Measurements from ENCODE around the gene ZNF385C.

Gene ZNF385C

GRCh38 chr17:42107597-42108576, 9.6 kb upstream of the ZNF385C start:
- peak; percentile 83 to 90 (median 85) for DNase-seq (ENCODE audit: low read depth in 3 of 3)

- no peak for DNase-seq (ENCODE audit: low read depth in 3 of 3)
Observed at GRCh38 chr17:42107124-42107523, 8.9 kb upstream of the ZNF385C start.

DNA sequence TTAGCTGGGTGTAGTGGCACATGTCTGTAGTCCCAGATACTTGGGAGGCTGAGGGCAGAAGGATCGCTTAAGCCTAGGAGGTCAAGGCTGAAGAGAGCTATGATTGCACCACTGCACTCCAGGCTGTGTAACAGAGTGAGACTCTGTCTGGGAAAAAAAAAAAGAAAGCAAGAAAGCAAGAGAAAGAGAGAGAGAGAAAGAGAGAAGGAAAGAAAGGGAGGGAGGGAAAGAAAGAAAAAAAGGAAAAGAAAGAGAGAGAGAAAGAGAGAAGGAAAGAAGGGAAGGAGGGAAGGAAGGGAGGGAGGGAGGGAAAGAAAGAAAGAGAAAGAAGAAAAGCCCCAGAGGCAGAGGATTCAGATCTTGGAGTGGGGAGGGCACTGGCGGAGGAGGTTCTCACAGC, 7.7 kb upstream of the ZNF385C start:
- no peak for DNase-seq (ENCODE audit: low read depth in 3 of 3)

DNA sequence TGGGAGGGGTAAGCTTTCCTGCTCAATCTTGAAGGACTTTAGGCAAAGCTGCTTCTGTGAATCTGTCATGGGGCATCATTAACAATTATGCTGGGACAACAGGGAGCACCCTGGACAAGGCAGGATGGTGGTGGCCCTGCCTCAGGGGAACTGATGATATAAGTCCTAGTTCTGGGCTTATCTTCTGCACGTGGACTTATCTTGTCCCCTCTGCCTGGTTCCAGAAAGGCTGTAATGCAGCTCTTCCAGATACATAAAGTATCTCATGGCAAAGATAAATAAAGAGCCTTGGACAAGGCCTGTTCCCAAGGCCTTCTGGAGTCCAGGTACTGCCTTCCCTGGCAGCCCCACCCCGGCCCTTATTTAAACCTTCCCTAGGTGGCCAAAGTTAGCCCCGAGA, 6.0 kb upstream of the ZNF385C start:
- no peak for DNase-seq (ENCODE audit: low read depth in 3 of 3)

DNA sequence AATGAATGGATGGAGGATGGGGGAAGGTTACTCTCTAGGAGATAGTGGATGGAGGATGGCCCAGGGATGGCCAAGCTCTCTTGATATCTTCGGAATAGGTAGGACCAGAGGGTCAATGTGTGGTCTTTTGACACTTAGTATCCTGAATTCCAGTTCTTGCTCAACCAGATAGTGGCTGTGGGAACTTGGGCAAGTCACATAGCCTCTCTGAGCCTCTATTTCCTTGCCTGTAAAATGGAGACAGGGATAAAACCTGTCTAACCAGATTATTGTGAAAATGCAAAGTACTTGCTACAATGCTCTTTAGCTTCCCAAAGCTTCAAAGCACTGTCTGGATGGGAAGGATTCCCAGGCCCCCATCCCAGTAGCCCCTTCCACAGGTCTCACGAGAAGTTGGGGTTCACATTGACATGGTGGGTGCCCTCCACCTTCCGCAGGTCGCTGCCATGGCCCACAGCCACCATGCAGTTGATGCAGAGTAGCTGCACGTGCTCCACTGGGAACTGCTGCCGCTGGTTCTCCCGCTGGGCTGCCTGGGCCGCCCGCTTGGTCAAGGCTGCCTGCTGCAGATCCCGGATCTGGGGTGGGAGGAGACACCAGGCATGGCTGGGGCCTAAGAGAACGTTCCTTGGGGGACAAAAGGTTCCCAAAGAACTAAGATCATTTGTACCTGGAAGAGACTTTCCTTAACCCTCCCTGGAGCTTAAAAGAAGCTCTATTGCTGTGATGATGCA, 5.1 kb upstream of the ZNF385C start:
- no peak for DNase-seq (ENCODE audit: low read depth in 3 of 3)

GRCh38 chr17:42101513-42102292, 3.4 kb upstream of the ZNF385C start:
- DNase-seq (ENCODE audit: low read depth in 3 of 3): peak in 2 of 3 experiments; percentile 31 to 74

DNA sequence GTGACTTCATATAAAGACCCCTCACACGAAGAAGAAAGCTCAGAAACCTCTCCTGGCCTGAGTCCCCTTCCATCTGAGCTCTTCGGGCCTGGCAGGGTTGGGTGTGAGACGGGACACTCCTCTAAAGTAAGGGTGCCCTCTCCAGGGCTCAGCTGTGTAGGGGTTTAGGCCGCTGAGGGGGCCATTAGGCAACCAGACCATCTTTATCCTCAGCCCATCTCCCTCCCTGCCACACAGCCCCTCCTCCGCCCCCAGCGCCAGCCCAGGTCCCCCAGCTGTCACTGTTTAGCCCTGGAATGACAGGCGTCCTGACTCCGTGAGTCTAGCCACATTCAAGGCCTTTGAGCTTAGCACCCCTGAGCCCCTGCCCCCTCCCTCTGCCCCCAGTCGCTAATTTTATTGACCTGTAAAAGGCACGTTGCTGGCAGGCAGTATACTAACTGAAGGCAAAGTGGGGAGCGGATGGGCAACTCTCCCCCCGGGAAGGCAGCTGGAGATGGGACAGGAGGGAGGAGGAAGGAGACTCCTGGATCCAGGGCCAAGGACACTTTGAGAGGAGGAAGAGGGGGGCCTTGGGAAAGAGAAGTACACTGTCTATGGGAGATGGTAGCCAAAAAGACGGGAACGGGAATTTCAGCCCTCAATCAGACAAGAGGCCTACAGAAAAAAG, 592 bp upstream of the ZNF385C start:
- no peak for DNase-seq (ENCODE audit: low read depth in 3 of 3)

DNA sequence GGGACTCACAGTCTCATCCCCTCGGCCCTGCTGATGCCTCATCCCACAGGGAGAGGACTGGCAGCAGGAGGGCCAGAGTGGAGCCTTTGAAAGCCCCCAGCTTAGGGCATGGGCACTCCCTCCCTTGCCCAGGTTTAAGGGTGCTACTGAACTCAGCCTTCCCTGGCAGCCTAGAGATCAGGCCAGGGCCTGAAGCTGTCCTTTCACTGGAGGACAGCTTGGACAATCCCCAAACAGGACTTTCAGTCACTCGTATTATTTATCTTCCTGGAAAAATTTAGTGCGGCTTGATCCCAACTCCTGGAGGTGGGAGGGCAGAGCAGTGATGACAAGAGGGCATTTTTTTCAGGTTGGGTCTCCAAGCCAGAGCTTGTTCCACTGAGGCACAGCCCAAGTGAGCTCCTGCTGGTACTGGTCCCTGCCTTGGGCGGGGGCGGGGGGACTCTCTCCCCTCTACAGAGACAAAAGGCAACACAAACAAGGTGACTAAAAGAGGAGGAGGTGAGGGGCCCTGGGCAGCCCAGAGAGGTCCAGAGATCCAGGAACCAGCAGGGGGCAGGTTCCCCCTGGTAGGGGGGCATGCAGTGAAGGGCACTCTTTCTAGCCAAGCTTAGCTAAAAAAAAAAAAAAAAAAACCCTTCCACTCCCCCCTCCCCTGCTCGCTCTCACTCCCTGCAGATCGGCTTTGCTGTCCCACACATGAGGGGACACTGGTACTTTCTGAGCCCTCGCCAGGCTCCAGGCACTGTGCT, 1.7 kb downstream of the ZNF385C start:
- DNase-seq (ENCODE audit: low read depth in 3 of 3): no peak

DNA sequence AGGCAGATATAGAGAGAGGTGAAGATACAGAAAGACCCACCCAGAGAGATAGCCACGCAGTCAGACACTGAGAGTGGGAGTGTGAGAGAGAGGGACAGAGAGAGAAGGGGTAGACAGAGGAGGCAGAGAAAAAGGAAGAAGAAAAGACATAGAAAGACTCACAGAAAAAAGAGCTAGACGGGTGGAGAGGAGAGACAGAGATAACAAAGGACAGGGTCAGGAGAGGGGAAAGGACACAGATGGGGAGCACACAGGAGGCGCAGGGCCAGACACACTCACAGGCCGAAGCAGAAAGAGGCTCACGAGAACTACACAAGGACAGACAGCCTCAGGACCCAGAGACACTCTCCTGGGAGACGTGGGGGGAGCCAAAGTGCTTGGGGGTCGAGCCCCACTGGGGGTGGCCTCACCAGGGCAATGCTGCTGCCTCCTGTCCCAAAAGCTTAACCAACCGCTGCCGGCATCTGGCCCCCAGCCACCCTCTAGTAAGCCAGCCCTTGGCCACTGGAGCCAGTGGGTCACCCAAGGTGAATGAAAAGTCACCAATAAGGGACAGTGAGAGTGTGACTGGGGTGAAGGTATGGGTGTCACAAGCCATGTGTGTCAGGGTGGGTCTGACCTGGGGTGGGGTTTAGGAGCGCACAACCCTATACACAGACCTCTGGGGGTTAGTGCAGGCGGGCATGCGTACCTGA, 3.8 kb downstream of the ZNF385C start:
- no peak for DNase-seq (ENCODE audit: low read depth in 3 of 3)

GRCh38 chr17:42092939-42093338, 5.3 kb downstream of the ZNF385C start:
- no peak for DNase-seq (ENCODE audit: low read depth in 3 of 3)

GRCh38 chr17:42090964-42091790, 7.1 kb downstream of the ZNF385C start:
- no peak for DNase-seq (ENCODE audit: low read depth in 3 of 3)

GRCh38 chr17:42088736-42089135, 9.5 kb downstream of the ZNF385C start:
- DNase-seq (ENCODE audit: low read depth in 3 of 3): no peak

DNA sequence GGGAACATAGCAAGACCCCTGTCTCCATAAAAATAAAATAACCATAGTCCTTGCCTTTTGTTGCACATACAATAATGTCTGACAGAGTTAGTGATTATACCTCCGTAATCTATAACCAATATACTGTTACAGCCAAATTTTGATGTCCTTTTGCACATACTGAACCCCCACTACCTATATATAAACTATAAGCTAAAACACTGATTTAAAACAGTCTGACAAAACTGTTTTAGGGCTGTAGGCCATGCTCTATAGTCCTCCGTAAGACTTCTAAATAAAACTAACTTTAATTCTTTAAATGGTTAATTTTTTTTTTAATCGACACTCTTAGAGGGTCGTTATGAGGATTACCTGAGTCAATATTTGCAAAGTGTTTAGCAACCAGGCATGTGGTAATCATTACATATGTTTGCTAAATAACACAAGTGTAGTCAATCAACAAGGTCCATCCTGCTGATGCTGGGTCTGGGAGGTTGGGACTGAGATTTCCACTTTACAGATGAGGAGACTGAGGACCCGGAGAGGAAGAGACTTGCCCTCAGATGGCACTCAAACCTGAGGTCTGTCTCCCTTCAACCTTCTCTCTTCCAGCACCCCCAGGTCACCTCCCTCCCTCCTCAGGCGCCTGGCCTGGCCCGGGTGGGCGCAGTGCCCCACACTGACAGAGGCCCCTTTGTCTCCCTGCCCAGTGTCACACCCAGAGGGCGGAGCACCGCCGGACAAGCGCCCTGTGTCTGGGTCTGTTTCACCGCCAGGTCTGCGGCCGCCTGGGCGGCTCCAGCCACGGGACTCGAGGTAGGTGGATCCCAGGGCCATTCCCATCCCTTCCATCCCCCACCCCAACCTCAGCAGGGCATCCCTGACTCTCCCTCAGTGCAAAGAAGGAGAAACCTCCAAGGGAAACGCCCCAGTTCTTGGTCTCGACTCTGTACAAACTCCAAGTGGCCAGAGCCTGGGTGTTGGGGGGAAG, 10.3 kb downstream of the ZNF385C start:
- DNase-seq (ENCODE audit: low read depth in 3 of 3): no peak

- no peak for DNase-seq (ENCODE audit: low read depth in 3 of 3)
Observed at GRCh38 chr17:42087042-42087701, 11.1 kb downstream of the ZNF385C start.

DNA sequence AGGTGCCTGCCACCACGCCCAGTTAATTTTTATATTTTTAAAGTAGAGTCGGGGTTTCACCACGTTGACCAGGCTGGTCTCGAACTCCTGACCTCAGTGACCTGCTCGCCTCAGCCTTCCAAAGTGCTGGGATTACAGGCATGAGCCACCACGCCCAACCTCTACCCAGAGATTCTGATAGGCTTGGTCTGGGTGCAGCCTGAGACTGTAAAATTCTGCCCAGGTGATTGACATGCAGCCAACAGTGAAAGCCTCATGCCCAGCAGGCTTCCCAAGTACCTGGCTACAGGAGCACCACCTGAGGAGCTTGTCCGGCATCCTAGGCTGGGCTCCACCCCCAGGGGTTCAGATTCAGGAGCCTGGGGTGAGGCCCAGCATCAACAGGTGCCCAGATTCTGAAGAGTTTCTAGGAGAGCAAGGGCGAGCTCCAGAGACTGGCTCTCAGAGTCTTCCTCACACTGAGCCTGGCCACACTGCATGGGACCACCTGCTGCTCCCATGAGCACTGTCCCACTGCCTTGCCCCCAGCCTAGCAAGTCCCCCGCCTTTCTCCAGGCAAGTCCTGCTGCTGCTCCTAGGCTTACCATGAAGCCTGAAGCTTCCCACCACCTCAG, 16.6 kb downstream of the ZNF385C start:
- no peak for DNase-seq (ENCODE audit: low read depth in 3 of 3)

DNA sequence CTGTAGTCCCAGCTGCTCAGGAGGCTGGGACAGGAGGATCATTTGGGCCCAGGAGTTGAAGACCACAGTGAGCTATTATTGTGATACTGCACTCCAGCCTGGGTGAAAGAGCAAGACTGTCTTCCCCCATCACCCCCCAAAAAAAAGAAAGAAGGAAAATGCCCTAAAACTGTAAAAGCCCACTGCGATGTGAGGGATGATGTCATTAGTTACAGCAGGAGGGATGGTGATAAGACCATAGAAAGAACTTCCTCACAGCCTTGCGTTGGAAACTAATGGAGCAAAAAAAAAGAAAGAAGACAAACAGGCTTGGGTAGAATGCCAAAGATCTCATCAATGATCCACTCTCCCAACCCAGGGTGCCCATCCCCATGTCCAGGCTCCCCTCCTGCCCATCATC, 18.7 kb downstream of the ZNF385C start:
- no peak for DNase-seq (ENCODE audit: low read depth in 3 of 3)

DNA sequence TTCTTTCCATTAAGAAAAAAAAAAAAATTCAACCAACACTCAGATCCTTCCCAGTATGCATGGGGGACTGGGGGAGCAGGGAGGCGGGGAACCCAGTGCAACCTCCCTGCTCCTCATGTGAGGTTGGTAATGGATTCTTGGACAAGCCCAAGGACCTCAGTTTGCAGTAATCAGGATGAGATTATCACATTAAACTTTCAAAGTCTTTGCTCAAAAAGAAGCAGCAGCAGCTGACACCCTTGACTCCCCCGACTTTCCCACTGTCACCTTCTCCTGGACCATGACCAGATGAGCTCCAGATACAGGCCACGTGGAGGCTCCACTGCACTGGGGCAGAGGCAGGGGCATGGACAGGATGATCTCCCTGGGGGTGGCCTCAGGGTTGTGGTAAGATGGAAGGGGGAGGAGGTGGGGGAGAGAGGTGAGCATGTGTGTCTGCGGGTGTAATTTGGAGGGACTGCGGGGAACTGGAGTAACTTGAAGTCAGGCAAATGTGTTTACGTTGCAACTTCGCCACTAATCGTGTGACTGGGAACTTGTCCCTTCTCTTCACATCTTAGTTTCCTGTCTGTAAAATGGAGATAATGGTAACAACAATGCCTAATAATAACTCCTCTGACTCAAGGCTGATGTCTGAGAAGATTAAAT, 19.8 kb downstream of the ZNF385C start:
- no peak for DNase-seq (ENCODE audit: low read depth in 3 of 3)

All from stimulated activated CD4-positive, alpha-beta T cell treated with anti-CD3 and anti-CD28 coated beads, TNF-alpha, amount 100 ng/mL, for 24 hours (primary cell).